Measurements from ENCODE around the gene SLC24A1.

SLC24A1 gene

DNA sequence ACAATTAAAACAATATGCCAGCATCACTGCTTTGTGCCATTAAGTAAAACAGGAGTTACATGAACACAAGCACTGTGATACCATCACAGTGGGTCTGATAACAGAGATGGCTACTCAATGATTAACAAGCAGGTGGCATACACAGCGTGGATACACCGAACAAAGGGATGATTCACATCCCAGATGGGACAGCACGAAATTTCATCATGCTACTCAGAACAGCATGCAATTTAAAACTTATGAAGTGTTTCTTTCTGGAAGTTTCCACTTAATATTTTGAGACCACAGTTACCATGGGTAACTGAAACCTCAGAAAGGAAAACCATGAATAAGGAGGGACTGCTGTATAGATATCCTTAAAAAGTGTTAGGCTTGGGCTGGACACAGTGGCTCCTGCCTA lies 44.5 kb downstream of the SLC24A1 start:
- H4K20me1 ChIP-seq (ENCODE audit: insufficient read depth, low read length), result no peaks in the 10 kb centered on the region
- no peaks in the 10 kb centered on the region for H3K79me2 ChIP-seq (ENCODE audit: insufficient read depth, low read length)
- no peak for TF ChIP-seq EZH2 (IDR thresholded peaks at IDR 0.05; ENCODE audit: borderline replicate concordance, low read length)
- no peak for TF ChIP-seq CTCF (IDR thresholded peaks at IDR 0.05; ENCODE audit: low read length)
- no peak overlapping the region for H3K4me3 ChIP-seq (ENCODE audit: low read depth, low read length, poor library complexity, severe bottlenecking)
- H3K27ac ChIP-seq (ENCODE audit: low read depth, low read length, poor library complexity, severe bottlenecking), result no peak overlapping the region
- H3K4me1 ChIP-seq (ENCODE audit: insufficient read depth, low read length, severe bottlenecking), result peaks cover 9% of the 10 kb centered on the region
- no peaks in the 10 kb centered on the region; the same call in 1 of the 2 replicates for H3F3A ChIP-seq (ENCODE audit: insufficient read depth, low read length)
- H3K27me3 ChIP-seq (ENCODE audit: insufficient read depth, low read length), result no peaks in the 10 kb centered on the region
- no peak overlapping the region for H2AFZ ChIP-seq (ENCODE audit: low read length)
- H3K9me3 ChIP-seq (ENCODE audit: low read length), result no peaks in the 10 kb centered on the region
- peaks cover 70% of the 10 kb centered on the region for H3K36me3 ChIP-seq (ENCODE audit: insufficient read depth, low read length)
- H3K9ac ChIP-seq (ENCODE audit: low read length), result no peak overlapping the region
- H3K4me2 ChIP-seq (ENCODE audit: low read length), result no peak overlapping the region
- H3K9me2 ChIP-seq (ENCODE audit: low read depth, low read length), result no peaks in the 10 kb centered on the region

DNA sequence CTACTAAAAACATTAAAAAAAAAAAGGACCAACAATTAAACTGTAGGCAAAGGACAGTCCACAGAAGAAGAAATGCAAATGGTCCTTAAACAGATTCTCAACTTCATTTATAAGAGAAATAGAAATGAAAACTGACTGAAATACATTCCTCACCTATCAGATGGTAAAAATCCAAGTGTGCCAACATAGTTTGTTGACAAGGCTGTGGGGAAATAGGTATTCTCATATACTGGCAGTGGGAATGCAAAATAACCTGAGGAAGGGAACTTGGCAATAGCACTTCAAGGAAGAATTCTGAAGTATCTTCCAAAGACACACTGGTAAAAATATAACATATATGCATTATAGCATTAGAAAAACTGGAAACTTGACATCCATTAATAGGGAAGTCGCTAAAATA lies 53.8 kb downstream of the SLC24A1 start:
- no peak overlapping the region for H3K9ac ChIP-seq (ENCODE audit: low read length)
- no peak overlapping the region for H3K4me3 ChIP-seq (ENCODE audit: low read depth, low read length, poor library complexity, severe bottlenecking)
- TF ChIP-seq EZH2 (IDR thresholded peaks at IDR 0.05; ENCODE audit: borderline replicate concordance, low read length) (no peak), CTCF (IDR thresholded peaks at IDR 0.05; ENCODE audit: low read length) (no peak)
- peaks cover 15% of the 10 kb centered on the region for H3K36me3 ChIP-seq (ENCODE audit: insufficient read depth, low read length)
- no peaks in the 10 kb centered on the region for H3K4me1 ChIP-seq (ENCODE audit: insufficient read depth, low read length, severe bottlenecking)
- no peaks in the 10 kb centered on the region for H3K79me2 ChIP-seq (ENCODE audit: insufficient read depth, low read length)
- no peaks in the 10 kb centered on the region for H3F3A ChIP-seq (ENCODE audit: insufficient read depth, low read length)
- H4K20me1 ChIP-seq (ENCODE audit: insufficient read depth, low read length), result no peaks in the 10 kb centered on the region
- H3K9me2 ChIP-seq (ENCODE audit: low read depth, low read length), result no peaks in the 10 kb centered on the region
- no peaks in the 10 kb centered on the region for H3K9me3 ChIP-seq (ENCODE audit: low read length)
- H3K27me3 ChIP-seq (ENCODE audit: insufficient read depth, low read length), result no peaks in the 10 kb centered on the region
- no peak overlapping the region for H2AFZ ChIP-seq (ENCODE audit: low read length)
- H3K4me2 ChIP-seq (ENCODE audit: low read length), result no peak overlapping the region
- no peak overlapping the region for H3K27ac ChIP-seq (ENCODE audit: low read depth, low read length, poor library complexity, severe bottlenecking)

DNA sequence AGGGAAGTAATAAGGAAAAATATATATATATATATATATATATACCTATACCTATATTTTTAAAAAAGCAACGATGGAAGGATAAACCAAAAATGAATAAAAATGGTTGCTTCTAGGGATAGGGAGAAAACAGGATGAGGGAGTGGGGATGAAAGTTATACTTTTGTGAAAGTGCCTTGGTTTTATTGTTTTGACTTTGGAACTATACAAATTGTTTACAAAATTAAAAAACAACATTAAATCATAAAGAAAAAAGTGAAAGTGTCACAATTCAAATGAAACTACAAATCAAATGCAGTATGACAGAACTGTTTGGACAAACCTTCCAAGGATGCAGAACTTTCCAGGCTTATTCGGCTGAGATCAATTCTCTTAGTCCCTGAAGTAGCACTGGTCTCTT lies 54.4 kb downstream of the SLC24A1 start:
- Histone ChIP-seq H4K20me1 (ENCODE audit: insufficient read depth, low read length) (no peaks in the 10 kb centered on the region), H3K9ac (ENCODE audit: low read length) (no peak overlapping the region), H3K79me2 (ENCODE audit: insufficient read depth, low read length) (no peaks in the 10 kb centered on the region), H3K4me3 (ENCODE audit: low read depth, low read length, poor library complexity, severe bottlenecking) (no peak overlapping the region), H3K4me2 (ENCODE audit: low read length) (no peak overlapping the region), H3K9me2 (ENCODE audit: low read depth, low read length) (no peaks in the 10 kb centered on the region), H3K36me3 (ENCODE audit: insufficient read depth, low read length) (peaks cover 9% of the 10 kb centered on the region), H3K4me1 (ENCODE audit: insufficient read depth, low read length, severe bottlenecking) (no peaks in the 10 kb centered on the region), H3K27ac (ENCODE audit: low read depth, low read length, poor library complexity, severe bottlenecking) (no peak overlapping the region), H2AFZ (ENCODE audit: low read length) (no peak overlapping the region), H3F3A (ENCODE audit: insufficient read depth, low read length) (no peaks in the 10 kb centered on the region), H3K9me3 (ENCODE audit: low read length) (no peaks in the 10 kb centered on the region), H3K27me3 (ENCODE audit: insufficient read depth, low read length) (no peaks in the 10 kb centered on the region)
- TF ChIP-seq EZH2 (IDR thresholded peaks at IDR 0.05; ENCODE audit: borderline replicate concordance, low read length), result no peak
- no peak for TF ChIP-seq CTCF (IDR thresholded peaks at IDR 0.05; ENCODE audit: low read length)
